T-cell (primary cell): Measurements from ENCODE around the gene TCEA2. TPM values are rescaled to one million over a fixed set of nuclear protein-coding genes. Genes with fewer than 3 reads are reported as not detected.

Experiments used
- ATAC-seq, 4 experiments: fragments of 200-7000 bp in 3 of 4; fragments of 150-1000 bp in 1 of 4; cut with Tn5 transposase; replicated peaks in 1 of 4; 1 replicate in 3 of 4; 2 replicates in 1 of 4; pipeline ENCODE4 v1.10.0; 2021; ENCODE audit warnings: moderate library complexity in 3 of 4, mild to moderate bottlenecking in 2 of 4, moderate number of reproducible peaks in 1 of 4
- CTCF ChIA-PET, 2 donors: fragments of 300-600 bp; sonication (Branson Sonifier 250); formaldehyde crosslinking; loops; one replicate each; lab custom pipeline; 2022; ENCODE audit warnings: antibody characterized with exemption in 2 of 2; lab: Charles Lee
- POLR2A ChIA-PET, 2 donors: fragments of 300-600 bp; sonication (Branson Sonifier 250); formaldehyde crosslinking; loops; one replicate each; lab custom pipeline; 2022; ENCODE audit warnings: antibody characterized with exemption in 2 of 2; lab: Charles Lee
- DNase-seq, 35 experiments: peaks; one replicate each; pipeline versions ENCODE4 v3.0.0 to v3.0.0-alpha.2; 2013 to 2023
- H3K27ac ChIP-seq: one replicate; pipeline ENCODE4 v1.5.1; 2013; ENCODE audit warnings: low read length
- H3K27me3 ChIP-seq, 2 experiments: replicated peaks in 1 of 2; 1 replicate in 1 of 2; 2 replicates in 1 of 2; pipeline versions ENCODE4 v1.6.1 to v1.7.0; 2013; ENCODE audit warnings: low read length in 1 of 2, mixed read lengths in 1 of 2; ENCODE audit not compliant: control insufficient read depth in 2 of 2, insufficient read depth in 2 of 2; ENCODE audit errors: extremely low read depth in 1 of 2
- H3K36me3 ChIP-seq, 2 donors: 1 replicate in 1 of 2; 2 replicates in 1 of 2; pipeline versions ENCODE4 v1.6.1 to v1.7.0; 2013; ENCODE audit warnings: low read length in 1 of 2; ENCODE audit not compliant: control insufficient read depth in 2 of 2, insufficient read depth in 1 of 2; ENCODE audit errors: extremely low read depth in 1 of 2
- H3K4me1 ChIP-seq, 2 experiments: 1 replicate in 1 of 2; 2 replicates in 1 of 2; pipeline versions ENCODE4 v1.6.1 to v1.7.0; 2013; ENCODE audit warnings: low read length in 2 of 2, mixed read lengths in 1 of 2; ENCODE audit not compliant: insufficient read depth in 2 of 2, control insufficient read depth in 1 of 2; ENCODE audit errors: extremely low read depth in 1 of 2
- H3K4me3 ChIP-seq, 2 donors: 1 replicate in 1 of 2; 2 replicates in 1 of 2; pipeline versions ENCODE4 v1.5.1 to v1.7.0; 2013; ENCODE audit warnings: mild to moderate bottlenecking in 2 of 2, low read length in 1 of 2, moderate library complexity in 1 of 2; ENCODE audit not compliant: control insufficient read depth in 1 of 2; ENCODE audit errors: extremely low read depth in 1 of 2
- H3K9me3 ChIP-seq: 2 replicates; pipeline ENCODE4 v1.7.0; 2013
- H3K27ac Mint-ChIP-seq, 2 donors: one replicate each; pipeline ENCODE4 v1.8.0; 2020 to 2021; ENCODE audit warnings: mild to moderate bottlenecking in 2 of 2, mixed read lengths in 2 of 2
- H3K27me3 Mint-ChIP-seq, 2 donors: one replicate each; pipeline ENCODE4 v1.8.0; 2021 to 2022; ENCODE audit warnings: mixed read lengths in 2 of 2
- H3K36me3 Mint-ChIP-seq: one replicate; pipeline ENCODE4 v1.8.0; 2021; ENCODE audit warnings: mixed read lengths
- H3K4me1 Mint-ChIP-seq, 3 donors: one replicate each; pipeline ENCODE4 v1.8.0; 2020 to 2022; ENCODE audit warnings: mixed read lengths in 3 of 3, mild to moderate bottlenecking in 1 of 3
- H3K4me3 Mint-ChIP-seq, 3 donors: one replicate each; pipeline ENCODE4 v1.8.0; 2020 to 2022; ENCODE audit warnings: mild to moderate bottlenecking in 3 of 3, mixed read lengths in 3 of 3, moderate library complexity in 3 of 3
- H3K9me3 Mint-ChIP-seq, 3 donors: one replicate each; pipeline ENCODE4 v1.8.0; 2020 to 2022; ENCODE audit warnings: mixed read lengths in 3 of 3
- WGBS: methylation state at CpG from one replicate; pipeline ENCODE4 v1.1.5; 2013; ENCODE audit warnings: missing lambda C conversion rate; ENCODE audit not compliant: insufficient coverage; 5-methylcytosine and 5-hydroxymethylcytosine counted together
- total RNA-seq, 35 experiments: library from RNA in 6 of 35; stranded (reverse) in 6 of 35; fragments of 120-200 nt in 1 of 35; gene quantifications; one replicate each; pipeline versions ENCODE4 v1.2.1 to v1.2.4 and lab custom pipeline; 2013 to 2026

TCEA2 gene
- total RNA-seq, 5 donors from 2014 or later (not counting 1 experiment from before 2014, with no cell fraction given): 25.8 to 49.7 (median 40.1) TPM

GRCh38 chr20:64092258-64093012 lies 29.4 kb downstream of the TCEA2 start:
- Mint-ChIP-seq H3K4me1 (peaks cover 6 to 12% (median 8%) of the 10 kb centered on the region in 3 donors), H3K9me3 (peaks cover 0 to 5% (median 2%) of the 10 kb centered on the region in 3 donors), H3K27me3 (peaks cover 0 to 2% of the 10 kb centered on the region in 2 donors), H3K36me3 (peaks cover 4% of the 10 kb centered on the region), H3K27ac (no peak overlapping the region), H3K4me3 (peak overlapping the region in 1 of 3 donors; percentile 23)
- peak in 1 of 4 experiments; percentile 47 for ATAC-seq
- ChIA-PET POLR2A (no interaction called here), CTCF (no interaction called here)
- Histone ChIP-seq H3K4me1 (peaks cover 4 to 10% of the 10 kb centered on the region in 2 experiments), H3K9me3 (no peaks in the 10 kb centered on the region), H3K4me3 (no peak overlapping the region), H3K27ac (no peak overlapping the region), H3K36me3 (peaks cover 0 to 6% of the 10 kb centered on the region in 2 donors), H3K27me3 (peaks cover 0 to 22% of the 10 kb centered on the region in 2 experiments)
- 84% methylated on average over 26 of the region's 27 CpGs for WGBS
- no peak for DNase-seq

DNA sequence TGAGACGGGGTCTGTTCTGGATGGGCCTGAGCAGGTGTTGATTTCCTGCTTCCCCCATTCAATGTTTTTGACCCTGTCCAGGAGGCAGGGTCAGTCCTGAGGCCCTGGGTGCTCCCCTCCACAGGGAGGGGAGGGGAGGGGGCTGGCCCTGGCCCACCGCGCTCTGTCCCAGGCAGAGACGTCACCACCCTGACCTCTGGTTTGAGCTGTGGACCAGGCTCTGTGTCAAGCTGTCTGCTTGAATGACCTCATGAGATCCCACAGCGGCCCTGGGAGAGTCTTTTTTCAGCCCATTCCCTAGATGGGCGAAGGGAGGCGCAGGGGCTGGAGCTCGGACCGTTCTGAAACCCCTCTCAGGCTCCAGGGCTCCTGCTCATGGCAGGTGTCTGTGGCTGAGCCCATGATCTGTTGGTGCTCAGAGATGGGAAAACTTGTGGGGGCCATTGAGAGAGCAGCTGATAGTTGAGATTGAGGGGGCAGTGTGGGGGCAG lies 30.1 kb downstream of the TCEA2 start:
- peaks cover 0 to 22% of the 10 kb centered on the region in 2 experiments for H3K27me3 ChIP-seq
- no peak for DNase-seq
- POLR2A ChIA-PET: no interaction called here
- Mint-ChIP-seq H3K36me3 (peaks cover 4% of the 10 kb centered on the region), H3K27me3 (peaks cover 0 to 2% of the 10 kb centered on the region in 2 donors), H3K4me3 (no peak overlapping the region), H3K9me3 (peaks cover 0 to 5% (median 0%) of the 10 kb centered on the region in 3 donors), H3K27ac (no peak overlapping the region), H3K4me1 (peaks cover 6 to 12% (median 8%) of the 10 kb centered on the region in 3 donors)
- H3K9me3 ChIP-seq: no peaks in the 10 kb centered on the region
- 91% methylated on average over 4 of the region's 9 CpGs for WGBS
- H3K4me1 ChIP-seq: peaks cover 4 to 10% of the 10 kb centered on the region in 2 experiments
- no peak overlapping the region for H3K27ac ChIP-seq
- peaks cover 0 to 13% of the 10 kb centered on the region in 2 donors for H3K36me3 ChIP-seq
- ATAC-seq: no peak
- no peak overlapping the region for H3K4me3 ChIP-seq
- CTCF ChIA-PET: no interaction called here

DNA sequence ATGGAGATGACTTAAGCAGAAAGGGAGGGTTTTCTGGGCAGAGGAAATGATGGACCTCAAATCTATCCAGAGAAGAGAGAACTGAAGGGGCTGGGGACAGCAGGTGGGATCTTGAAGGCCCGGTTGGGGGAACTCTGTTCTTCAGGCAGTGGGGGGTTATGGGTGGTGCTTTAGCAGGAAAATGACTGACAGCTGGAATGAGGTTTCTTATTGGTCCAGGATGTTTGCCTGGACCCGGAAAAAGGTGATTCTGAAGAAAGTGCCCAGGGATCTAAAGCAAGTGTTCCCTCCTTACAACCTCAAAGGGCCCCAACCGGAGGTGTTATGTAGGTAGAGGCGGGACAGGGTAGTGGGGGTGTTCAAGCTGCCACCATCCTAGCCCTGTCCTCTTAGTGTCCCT lies 32.5 kb downstream of the TCEA2 start:
- no peak for ATAC-seq
- 89% methylated on average over 3 of the region's 4 CpGs for WGBS
- H3K4me3 Mint-ChIP-seq: no peak overlapping the region
- Histone ChIP-seq H3K27ac (no peak overlapping the region), H3K4me3 (no peak overlapping the region), H3K27me3 (peaks cover 0 to 24% of the 10 kb centered on the region in 2 experiments), H3K9me3 (no peaks in the 10 kb centered on the region), H3K4me1 (peaks cover 10 to 12% of the 10 kb centered on the region in 2 experiments), H3K36me3 (peaks cover 0 to 19% of the 10 kb centered on the region in 2 donors)
- H3K9me3 Mint-ChIP-seq: peaks cover 0 to 5% (median 0%) of the 10 kb centered on the region in 3 donors
- DNase-seq: no peak
- no peaks in the 10 kb centered on the region for H3K27me3 Mint-ChIP-seq
- ChIA-PET POLR2A (no interaction called here), CTCF (no interaction called here)
- no peak overlapping the region for H3K27ac Mint-ChIP-seq
- H3K36me3 Mint-ChIP-seq: peaks cover 4% of the 10 kb centered on the region
- peaks cover 8 to 16% (median 10%) of the 10 kb centered on the region in 3 donors for H3K4me1 Mint-ChIP-seq

DNA sequence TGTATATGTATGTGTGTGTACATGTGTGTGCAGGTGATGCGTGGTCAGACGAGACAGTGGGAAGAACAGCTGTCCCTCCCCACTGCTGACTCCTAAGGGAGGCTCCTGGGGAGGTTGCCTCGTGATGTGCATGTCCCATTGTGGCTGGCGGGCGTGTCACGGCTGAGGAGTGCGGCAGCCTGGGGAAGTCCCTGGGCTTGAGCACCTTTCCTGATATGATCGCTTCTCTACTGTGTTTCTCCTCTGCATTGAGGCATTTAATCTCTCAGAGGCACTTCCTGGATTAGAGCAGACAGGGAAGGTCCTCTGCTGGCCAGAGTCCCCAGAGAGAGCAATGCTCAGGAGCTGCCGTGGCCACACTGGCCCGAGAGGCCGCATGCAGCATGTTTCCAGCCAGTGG lies 32.9 kb downstream of the TCEA2 start:
- WGBS: 73% methylated on average over 9 of the region's 11 CpGs
- H3K27me3 ChIP-seq: peaks cover 0 to 28% of the 10 kb centered on the region in 2 experiments
- H3K9me3 ChIP-seq: no peaks in the 10 kb centered on the region
- ChIA-PET CTCF (no interaction called here), POLR2A (no interaction called here)
- DNase-seq: no peak
- Mint-ChIP-seq H3K4me1 (peaks cover 8 to 19% (median 10%) of the 10 kb centered on the region in 3 donors), H3K27ac (no peak overlapping the region), H3K36me3 (peaks cover 4% of the 10 kb centered on the region), H3K4me3 (no peak overlapping the region), H3K9me3 (peaks cover 0 to 5% (median 0%) of the 10 kb centered on the region in 3 donors), H3K27me3 (peaks cover 0 to under 1% of the 10 kb centered on the region in 2 donors)
- H3K27ac ChIP-seq: no peak overlapping the region
- peaks cover 12 to 15% of the 10 kb centered on the region in 2 experiments for H3K4me1 ChIP-seq
- peaks cover 0 to 19% of the 10 kb centered on the region in 2 donors for H3K36me3 ChIP-seq
- ATAC-seq: no peak
- H3K4me3 ChIP-seq: no peak overlapping the region

DNA sequence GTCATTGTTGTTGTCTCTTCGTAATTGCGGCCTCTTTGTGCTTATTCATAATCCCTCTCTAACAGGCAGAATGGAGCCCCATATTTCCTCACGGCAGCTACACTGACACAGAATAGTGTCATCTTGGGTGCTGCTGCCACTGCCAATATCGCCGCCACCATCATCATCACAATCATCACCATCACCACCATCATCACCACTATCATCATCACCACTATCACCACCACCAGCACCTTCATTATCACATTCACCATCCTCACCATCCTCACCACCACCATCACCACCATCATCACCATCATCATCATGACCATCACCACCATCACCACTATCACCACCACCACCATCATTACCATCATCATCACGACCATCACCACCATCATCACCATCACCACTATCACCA lies 33.5 kb downstream of the TCEA2 start:
- CTCF ChIA-PET: no interaction called here
- POLR2A ChIA-PET: no interaction called here
- Histone ChIP-seq H3K27ac (no peak overlapping the region), H3K27me3 (peaks cover 0 to 31% of the 10 kb centered on the region in 2 experiments), H3K36me3 (peaks cover 0 to 19% of the 10 kb centered on the region in 2 donors), H3K4me3 (no peak overlapping the region), H3K4me1 (peaks cover 12 to 17% of the 10 kb centered on the region in 2 experiments), H3K9me3 (no peaks in the 10 kb centered on the region)
- Mint-ChIP-seq H3K27me3 (peaks cover 3 to 7% of the 10 kb centered on the region in 2 donors), H3K36me3 (peaks cover 4% of the 10 kb centered on the region), H3K4me1 (peaks cover 12 to 25% (median 16%) of the 10 kb centered on the region in 3 donors), H3K9me3 (peaks cover 0 to 5% (median 0%) of the 10 kb centered on the region in 3 donors), H3K4me3 (no peak overlapping the region), H3K27ac (no peak overlapping the region)
- DNase-seq: no peak
- no peak for ATAC-seq
- WGBS: 79% methylated on average over 6 of the region's 6 CpGs

DNA sequence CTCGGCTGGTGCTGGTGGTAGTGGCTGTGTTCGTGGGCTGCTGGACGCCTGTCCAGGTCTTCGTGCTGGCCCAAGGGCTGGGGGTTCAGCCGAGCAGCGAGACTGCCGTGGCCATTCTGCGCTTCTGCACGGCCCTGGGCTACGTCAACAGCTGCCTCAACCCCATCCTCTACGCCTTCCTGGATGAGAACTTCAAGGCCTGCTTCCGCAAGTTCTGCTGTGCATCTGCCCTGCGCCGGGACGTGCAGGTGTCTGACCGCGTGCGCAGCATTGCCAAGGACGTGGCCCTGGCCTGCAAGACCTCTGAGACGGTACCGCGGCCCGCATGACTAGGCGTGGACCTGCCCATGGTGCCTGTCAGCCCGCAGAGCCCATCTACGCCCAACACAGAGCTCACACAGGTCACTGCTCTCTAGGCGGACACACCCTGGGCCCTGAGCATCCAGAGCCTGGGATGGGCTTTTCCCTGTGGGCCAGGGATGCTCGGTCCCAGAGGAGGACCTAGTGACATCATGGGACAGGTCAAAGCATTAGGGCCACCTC lies 35.5 kb downstream of the TCEA2 start:
- DNase-seq: no peak
- H3K27ac Mint-ChIP-seq: no peak overlapping the region

More for the DNA sequence above, 35.5 kb downstream of the TCEA2 start:
- H3K4me3 Mint-ChIP-seq: no peak overlapping the region
- Histone ChIP-seq H3K27me3 (peaks cover 0 to 43% of the 10 kb centered on the region in 2 experiments), H3K4me1 (peaks cover 2 to 31% of the 10 kb centered on the region in 2 experiments), H3K27ac (no peak overlapping the region), H3K36me3 (peaks cover 0 to 19% of the 10 kb centered on the region in 2 donors), H3K9me3 (no peaks in the 10 kb centered on the region), H3K4me3 (no peak overlapping the region)
- 95% methylated on average over 28 of the region's 28 CpGs for WGBS
- H3K4me1 Mint-ChIP-seq: peaks cover 10 to 24% (median 12%) of the 10 kb centered on the region in 3 donors
- peaks cover 0 to 5% (median 0%) of the 10 kb centered on the region in 3 donors for H3K9me3 Mint-ChIP-seq
- H3K27me3 Mint-ChIP-seq: peaks cover 8 to 16% of the 10 kb centered on the region in 2 donors
- ATAC-seq: no peak
- POLR2A ChIA-PET: no interaction called here
- peaks cover 4% of the 10 kb centered on the region for H3K36me3 Mint-ChIP-seq
- CTCF ChIA-PET: interaction anchor here in 1 of 2 donors (0.6 kb wide), 1 partner anchor 22 kb away, joined by 5 read pairs; no protein-coding TSS in a partner anchor
